Suprapubic skin (tissue), 3 donors: ENCODE results near the gene PDXDC1.
"Not testable (repeated sequence)": the region's sequence is repeated elsewhere in the genome, so short reads cannot be mapped to it uniquely, and the experiment has no call there.

ENCODE experiments used
- POLR2A ChIP-seq, 2 donors: fragments of 450-650 bp; IDR thresholded peaks; one replicate each; pipeline ENCODE4 v1.6.1; 2017; ENCODE audit warnings: antibody characterized with exemption in 2 of 2, mild to moderate bottlenecking in 2 of 2, moderate library complexity in 2 of 2
- TF ChIP-seq, protein P1 (sequence below), 2 donors: fragments of 200-600 bp in 1 of 2; fragments of 450-650 bp in 1 of 2; sonication (generic) in 1 of 2; IDR thresholded peaks; one replicate each; pipeline ENCODE4 v1.5.1; 2016 to 2019; ENCODE audit warnings: antibody characterized with exemption in 2 of 2, mild to moderate bottlenecking in 1 of 2, moderate library complexity in 1 of 2

- TF ChIP-seq, protein P1, sequence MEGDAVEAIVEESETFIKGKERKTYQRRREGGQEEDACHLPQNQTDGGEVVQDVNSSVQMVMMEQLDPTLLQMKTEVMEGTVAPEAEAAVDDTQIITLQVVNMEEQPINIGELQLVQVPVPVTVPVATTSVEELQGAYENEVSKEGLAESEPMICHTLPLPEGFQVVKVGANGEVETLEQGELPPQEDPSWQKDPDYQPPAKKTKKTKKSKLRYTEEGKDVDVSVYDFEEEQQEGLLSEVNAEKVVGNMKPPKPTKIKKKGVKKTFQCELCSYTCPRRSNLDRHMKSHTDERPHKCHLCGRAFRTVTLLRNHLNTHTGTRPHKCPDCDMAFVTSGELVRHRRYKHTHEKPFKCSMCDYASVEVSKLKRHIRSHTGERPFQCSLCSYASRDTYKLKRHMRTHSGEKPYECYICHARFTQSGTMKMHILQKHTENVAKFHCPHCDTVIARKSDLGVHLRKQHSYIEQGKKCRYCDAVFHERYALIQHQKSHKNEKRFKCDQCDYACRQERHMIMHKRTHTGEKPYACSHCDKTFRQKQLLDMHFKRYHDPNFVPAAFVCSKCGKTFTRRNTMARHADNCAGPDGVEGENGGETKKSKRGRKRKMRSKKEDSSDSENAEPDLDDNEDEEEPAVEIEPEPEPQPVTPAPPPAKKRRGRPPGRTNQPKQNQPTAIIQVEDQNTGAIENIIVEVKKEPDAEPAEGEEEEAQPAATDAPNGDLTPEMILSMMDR (IDR thresholded peaks at IDR 0.05): not testable (repeated sequence)
- not testable (repeated sequence) for TF ChIP-seq POLR2A (IDR thresholded peaks at IDR 0.05)
Measured at GRCh38 chr16:15024858-15025199, 50.0 kb downstream of the PDXDC1 start.
